ENCODE results near the gene FBLN1.

FBLN1 gene

DNA sequence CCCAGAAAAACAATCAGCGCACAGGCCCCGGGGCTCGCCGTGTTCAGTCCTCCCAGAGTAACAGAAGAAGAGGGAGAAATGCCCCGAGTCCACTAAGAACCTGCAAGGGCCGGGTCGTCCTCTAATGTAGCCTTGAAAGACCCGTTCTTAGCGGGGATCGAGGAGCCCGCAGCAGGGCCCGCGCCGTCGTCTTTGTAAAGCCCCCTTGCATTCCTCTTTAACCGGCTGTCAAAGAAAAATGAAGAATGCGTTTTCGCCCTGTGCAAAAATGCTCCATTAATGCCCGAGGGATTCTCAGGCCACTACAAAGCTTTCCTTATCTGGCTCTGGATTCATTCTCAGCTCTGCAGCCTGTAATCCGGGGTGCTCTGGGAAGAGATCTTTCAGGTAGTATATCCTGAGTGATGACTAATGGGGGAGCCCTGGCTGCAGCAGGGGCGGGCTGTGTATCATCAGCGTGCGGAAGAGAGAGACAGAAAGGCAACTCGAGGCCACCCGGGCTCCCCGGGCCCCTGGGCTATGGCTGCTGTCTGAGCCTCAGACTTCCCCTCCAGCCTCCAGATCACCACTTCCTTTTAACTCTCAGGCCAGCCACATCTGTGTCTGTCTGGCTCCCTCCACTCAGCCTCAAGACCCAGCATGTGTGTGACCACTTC is 78.2 kb downstream of the FBLN1 start:
- TF ChIP-seq GATA3 (IDR thresholded peaks at IDR 0.05; ENCODE audit: low read depth, low read length) (no peak), GATA2 (IDR thresholded peaks at IDR 0.05; ENCODE audit: low read depth, low read length) (no peak)

DNA sequence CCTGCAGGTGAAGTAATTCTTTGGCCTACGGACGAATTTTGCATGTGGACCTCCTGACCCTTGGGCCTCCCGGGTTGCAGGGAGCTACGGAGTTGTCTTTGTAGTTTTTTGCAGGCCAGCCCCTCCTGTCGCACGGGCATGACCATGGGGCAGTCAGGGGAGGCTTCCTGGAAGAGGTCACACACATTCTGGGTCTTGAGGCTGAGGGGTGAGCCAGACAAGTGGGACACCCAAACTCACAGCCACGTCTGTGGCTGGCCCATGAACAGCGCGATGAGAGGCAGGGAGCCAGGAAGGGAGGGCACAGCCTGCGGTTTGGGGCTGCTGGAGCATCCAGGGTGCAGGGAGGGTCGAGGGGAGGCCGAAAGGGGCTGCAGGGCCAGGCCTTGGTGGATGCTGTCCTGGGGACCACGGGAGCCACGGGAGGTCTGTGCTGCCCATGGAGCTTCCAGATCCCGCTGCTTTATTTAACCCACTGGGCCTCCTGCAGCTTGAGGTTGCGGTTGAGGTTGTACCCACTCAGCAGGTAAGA is 78.9 kb downstream of the FBLN1 start:
- no peak for TF ChIP-seq GATA2 (IDR thresholded peaks at IDR 0.05; ENCODE audit: low read depth, low read length)
- no peak for TF ChIP-seq GATA3 (IDR thresholded peaks at IDR 0.05; ENCODE audit: low read depth, low read length)

DNA sequence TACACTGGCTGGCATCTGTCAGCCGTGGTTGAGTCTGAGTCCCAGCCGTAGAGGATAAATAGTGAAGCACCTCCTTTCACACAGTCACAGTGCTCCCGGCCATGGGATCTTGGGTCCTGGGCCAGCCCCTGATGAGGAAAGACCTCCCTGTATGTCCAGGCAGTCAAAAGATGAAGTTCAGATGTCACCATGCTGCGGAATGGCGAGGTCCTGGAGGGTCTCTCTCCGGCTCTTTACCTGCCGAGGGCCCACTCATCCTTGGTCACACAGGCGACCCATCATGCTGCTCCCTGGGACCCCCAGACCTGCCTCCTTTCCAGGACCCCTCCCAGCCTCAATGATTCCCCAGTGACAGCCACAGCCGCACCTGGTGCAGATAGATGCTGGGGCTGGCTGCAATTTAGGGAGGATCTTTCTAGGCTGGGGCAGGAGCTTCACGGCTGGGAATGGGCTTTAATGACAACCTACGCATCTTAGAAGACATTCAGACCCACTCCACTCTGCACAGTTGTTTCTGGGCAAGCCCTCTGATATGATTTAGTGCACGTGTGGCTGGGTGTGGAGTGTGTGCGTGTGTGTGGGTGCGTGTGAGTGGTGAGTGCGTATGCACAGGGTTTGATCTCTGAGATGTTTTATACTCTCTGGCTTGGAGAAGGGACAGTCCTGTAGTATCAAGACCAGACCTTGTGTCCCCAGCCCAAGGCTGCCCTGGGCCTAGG is 79.7 kb downstream of the FBLN1 start:
- TF ChIP-seq GATA2 (IDR thresholded peaks at IDR 0.05; ENCODE audit: low read depth, low read length) (no peak), GATA3 (IDR thresholded peaks at IDR 0.05; ENCODE audit: low read depth, low read length) (no peak)

DNA sequence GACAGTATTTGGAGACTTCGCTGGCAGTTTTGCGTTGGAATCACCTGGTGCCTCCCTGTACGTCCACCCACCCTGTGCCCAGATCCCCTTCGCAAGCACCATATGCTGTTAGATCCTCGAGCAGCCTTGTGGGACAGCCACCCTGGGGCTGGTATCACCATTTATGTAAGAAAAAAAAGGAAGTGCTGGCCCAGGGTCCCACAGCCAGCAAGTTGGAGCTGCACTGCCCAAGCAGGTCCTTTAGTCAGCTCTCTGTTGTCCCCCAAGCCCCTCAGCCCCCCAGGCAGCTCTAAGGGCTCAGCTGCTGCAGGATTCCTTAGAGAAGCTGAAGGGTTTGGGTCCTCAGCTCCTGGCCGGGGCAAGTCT is 80.3 kb downstream of the FBLN1 start:
- TF ChIP-seq GATA2 (IDR thresholded peaks at IDR 0.05; ENCODE audit: low read depth, low read length) (no peak), GATA3 (IDR thresholded peaks at IDR 0.05; ENCODE audit: low read depth, low read length) (no peak)

DNA sequence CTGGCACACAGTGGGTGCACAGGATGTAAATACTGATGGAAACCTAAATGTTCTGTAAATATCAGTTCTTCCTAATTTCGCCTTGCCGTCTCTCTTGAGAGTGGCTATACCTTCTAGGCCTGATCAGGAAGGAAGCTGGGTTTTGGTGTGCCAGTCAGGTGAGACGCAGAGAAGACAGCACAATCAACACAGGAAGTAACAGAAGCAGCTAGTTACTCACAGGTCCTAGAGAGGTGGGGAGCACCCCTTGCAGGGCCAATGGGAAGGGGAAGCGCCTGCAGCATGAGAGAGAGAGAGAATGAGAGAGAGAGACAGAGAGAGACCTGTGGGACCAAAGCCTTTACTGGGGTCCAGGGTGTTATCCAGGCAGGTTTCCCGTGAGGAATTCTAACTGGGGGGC is 80.8 kb downstream of the FBLN1 start:
- TF ChIP-seq GATA3 (IDR thresholded peaks at IDR 0.05; ENCODE audit: low read depth, low read length) (no peak), GATA2 (IDR thresholded peaks at IDR 0.05; ENCODE audit: low read depth, low read length) (no peak)

DNA sequence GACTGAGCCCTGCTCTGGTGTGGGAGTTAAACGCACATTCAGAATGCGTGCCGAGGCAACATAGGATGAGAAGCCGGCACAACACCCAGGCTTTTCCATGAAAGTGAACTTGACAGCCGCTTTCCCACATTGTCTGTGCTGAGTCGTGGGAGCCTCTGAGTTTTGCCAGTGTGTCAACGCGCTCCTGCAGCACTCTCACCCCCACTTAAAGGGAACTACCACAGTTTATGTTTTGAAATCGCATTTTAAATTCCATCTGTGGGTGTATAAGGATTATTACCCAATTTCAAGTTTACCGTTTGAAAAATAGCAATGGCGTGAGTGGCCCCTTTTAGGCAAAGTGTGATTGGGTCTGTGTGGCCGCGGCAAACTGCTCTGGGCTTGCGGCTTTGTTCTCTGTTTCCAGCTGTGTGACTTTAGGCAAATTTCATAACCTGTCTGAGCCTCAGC is 81.5 kb downstream of the FBLN1 start:
- TF ChIP-seq GATA3 (IDR thresholded peaks at IDR 0.05; ENCODE audit: low read depth, low read length), result no peak
- TF ChIP-seq GATA2 (IDR thresholded peaks at IDR 0.05; ENCODE audit: low read depth, low read length), result no peak

DNA sequence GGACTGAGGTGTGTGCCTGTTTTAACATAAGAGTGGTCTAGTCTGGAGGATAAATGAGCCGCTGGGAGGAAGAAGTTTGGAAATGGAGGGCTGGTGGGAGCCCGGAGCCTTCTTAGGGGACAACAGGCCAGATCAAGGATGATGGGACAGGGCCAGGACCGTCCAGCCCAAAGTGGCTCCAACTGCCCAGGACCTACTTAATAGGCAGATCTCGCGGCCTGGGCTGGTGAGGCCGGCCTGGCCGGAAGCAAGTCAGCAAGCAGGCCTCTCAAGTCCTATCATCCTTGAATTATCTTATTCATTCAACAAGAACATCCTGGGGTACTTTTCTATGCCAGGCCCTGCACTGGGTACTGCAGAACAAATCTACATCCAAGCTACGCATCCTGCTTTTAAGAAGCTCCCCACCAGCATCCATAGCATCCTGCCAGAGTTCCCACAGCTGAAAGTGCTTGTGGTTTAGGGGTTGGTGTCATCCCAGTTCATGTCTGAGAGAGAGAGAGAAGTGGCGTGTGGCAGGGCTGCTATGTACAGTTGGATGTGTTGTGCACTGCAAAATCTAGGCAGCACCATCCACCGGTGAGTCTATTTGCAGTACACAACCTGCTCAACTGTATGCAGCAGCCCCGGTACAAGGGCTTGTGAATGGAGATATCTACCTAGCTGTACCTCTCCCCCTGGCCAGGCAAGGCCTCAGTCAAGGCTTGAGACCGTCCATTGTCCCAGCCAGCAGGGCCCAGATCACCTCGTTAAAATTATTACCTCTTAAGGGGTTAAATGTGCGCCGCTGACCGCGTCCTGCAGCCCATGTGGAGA is 82.1 kb downstream of the FBLN1 start:
- no peak for TF ChIP-seq GATA2 (IDR thresholded peaks at IDR 0.05; ENCODE audit: low read depth, low read length)
- no peak for TF ChIP-seq GATA3 (IDR thresholded peaks at IDR 0.05; ENCODE audit: low read depth, low read length)

DNA sequence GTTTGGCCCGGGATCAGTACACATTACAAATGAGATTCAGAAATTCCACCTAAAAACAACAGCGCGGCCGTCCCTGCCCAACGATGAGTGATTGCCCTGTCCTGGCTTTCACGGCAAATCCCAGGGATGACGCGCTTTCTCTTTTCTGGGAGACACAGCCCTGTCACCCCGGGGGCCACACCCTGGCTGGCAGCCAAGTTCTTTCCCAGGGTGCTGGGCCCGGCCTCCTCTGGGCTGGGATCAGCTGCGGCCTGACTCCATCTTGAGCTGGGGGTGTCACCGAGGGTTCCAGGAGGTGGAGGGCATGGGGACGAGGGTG is 82.7 kb downstream of the FBLN1 start:
- TF ChIP-seq GATA2 (IDR thresholded peaks at IDR 0.05; ENCODE audit: low read depth, low read length), result no peak
- TF ChIP-seq GATA3 (IDR thresholded peaks at IDR 0.05; ENCODE audit: low read depth, low read length), result no peak

DNA sequence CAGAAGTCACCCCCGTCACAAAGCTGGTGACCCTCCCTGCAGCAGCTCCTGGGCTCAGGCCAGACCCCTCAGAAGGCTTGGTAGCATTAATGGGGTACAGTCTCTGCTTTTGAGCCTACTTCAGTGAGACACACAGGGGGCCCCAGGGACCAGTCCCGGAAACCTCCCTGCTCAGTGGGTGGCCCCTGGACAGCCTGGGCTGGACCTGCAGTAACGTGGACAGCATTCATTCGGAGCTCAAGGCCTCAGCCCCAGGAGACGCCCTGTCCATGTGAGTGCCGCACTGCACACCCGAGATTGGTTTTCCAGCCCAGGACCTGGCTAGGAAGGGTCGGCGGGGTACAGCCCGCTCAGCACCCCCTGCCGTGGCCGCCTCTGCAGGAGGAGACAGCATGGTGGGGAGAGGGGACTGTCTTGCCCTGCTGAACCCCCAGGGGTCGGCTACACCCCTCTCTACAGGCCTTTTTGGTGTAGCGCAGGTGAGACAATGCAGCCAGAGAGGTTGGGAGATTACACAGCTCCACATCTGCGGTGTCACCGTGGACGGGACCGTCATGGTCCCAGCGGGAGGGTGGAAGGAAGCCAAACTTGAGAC is 83.4 kb downstream of the FBLN1 start:
- TF ChIP-seq GATA2 (IDR thresholded peaks at IDR 0.05; ENCODE audit: low read depth, low read length), result no peak
- TF ChIP-seq GATA3 (IDR thresholded peaks at IDR 0.05; ENCODE audit: low read depth, low read length), result no peak

DNA sequence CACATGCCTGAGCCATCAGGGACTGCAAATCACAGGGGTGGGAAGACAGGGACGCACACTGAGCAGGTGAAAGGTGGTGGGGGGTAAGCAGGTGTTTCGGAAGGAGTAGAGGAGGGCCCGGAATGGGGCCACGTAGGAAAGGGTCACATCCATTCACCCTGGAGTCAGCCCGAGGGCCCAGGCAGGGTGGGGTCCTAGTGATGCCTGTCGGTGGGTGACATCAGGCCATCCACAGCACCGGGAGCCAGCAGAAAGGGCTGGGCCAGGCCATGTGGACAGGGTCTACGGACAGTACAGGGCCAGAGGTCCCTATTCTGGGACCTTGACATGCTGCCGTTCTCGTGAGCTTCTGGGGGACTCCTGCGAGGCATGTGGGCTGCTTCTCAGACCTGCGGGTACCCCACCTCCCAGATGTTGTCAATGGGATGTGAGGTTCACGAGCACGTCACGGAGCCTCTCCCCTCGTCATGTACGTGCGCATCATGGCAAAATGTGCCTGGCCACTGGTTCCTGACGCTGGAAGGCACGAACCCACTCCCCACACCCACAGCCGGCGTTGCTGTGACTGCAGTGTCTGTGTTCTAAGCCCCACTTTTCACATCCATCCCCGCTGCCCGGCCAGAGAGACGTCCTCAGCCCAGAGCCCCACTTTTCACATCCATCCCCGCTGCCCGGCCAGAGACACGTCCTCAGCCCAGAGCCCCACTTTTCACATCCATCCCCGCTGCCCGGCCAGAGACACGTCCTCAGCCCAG is 84.1 kb downstream of the FBLN1 start:
- TF ChIP-seq GATA3 (IDR thresholded peaks at IDR 0.05; ENCODE audit: low read depth, low read length), result no peak
- TF ChIP-seq GATA2 (IDR thresholded peaks at IDR 0.05; ENCODE audit: low read depth, low read length), result no peak

DNA sequence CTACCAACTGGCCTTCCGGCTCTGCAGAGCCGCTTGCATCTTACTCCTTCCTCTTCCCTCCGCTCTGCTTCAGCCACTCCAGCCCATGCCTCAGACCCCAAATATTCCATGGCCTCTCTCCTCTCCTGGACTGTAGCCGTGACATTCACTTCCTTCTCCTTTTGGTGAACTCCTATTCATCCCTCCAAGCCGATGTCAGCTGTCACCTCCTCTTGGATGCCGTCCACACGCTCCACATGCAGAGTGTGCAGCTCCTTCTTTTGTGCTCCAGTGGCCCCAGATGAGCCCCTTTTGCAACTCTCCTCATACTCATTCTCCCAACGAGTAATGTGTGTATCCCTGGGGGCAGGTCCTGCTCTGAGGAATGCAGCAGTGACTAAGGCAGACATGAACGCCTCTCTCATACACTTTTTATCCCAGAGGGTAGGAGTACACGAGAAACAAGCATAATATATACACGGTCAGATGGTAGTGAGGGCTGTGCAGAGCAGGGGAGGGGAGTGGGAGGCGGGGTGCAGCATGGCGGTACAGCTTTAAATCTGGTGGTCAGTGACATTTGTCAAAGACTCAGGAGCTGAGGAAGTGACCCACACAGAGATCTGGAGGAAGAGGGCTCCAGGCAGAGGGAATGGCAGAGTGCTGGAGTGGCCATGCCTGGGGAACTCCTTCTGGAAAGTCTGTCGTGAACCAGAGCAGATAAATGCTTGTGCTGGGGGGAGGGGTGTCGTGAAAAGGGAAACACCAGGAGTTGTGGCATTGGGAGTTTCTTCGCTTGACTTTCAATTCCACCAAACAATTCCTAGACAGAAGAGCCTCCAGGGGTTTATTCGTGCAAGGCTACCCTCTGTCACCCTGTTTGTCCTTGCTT is 85.2 kb downstream of the FBLN1 start:
- no peak for TF ChIP-seq GATA3 (IDR thresholded peaks at IDR 0.05; ENCODE audit: low read depth, low read length)
- no peak for TF ChIP-seq GATA2 (IDR thresholded peaks at IDR 0.05; ENCODE audit: low read depth, low read length)

DNA sequence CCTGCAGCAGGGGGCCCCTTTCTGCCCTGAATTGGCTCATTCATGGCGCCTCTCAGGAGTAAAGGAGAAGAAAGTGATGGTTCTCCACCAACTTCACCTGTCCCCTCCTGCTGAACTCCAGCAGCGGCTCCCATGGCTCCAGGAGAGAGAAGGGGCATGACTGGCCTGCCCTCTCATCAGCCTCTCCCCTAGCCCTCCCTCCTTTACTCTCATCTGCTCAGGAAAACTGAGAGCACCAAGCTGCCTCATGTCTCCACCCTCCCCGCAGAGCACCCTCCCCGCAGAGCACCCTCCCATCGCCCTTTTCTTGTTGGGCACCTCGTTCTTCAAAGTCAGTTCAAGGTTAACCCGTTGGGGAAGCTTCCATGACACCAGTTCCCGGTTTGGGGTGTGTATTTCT is 86.9 kb downstream of the FBLN1 start:
- TF ChIP-seq GATA3 (IDR thresholded peaks at IDR 0.05; ENCODE audit: low read depth, low read length) (no peak), GATA2 (IDR thresholded peaks at IDR 0.05; ENCODE audit: low read depth, low read length) (no peak)

DNA sequence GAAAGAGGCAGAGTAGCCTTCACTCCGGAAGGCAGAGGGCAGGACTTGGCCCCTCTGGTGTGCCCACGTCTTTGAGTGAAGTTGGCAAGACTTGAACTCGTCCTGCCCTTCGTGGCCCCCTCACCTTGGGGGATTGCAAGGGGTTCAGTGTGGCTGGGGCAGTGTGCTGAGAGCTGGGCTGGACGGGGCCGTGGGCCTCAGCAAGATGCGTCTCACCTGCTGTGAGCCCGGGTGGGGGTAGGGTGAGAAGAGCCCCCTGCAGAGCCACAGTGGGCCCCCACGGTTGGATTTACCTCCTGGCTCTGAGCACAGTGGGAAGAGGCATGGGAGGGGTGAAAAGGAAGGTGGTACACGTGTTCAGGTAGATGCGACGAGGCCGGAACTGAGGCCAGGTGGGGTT is 87.6 kb downstream of the FBLN1 start:
- TF ChIP-seq GATA3 (IDR thresholded peaks at IDR 0.05; ENCODE audit: low read depth, low read length), result no peak
- no peak for TF ChIP-seq GATA2 (IDR thresholded peaks at IDR 0.05; ENCODE audit: low read depth, low read length)

All from SH-SY5Y (cell line).